Measurements from ENCODE around the gene ST13.
"Not testable (repeated sequence)": the region's sequence is repeated elsewhere in the genome, so short reads cannot be mapped to it uniquely, and the experiment has no call there.

ST13 gene

DNA sequence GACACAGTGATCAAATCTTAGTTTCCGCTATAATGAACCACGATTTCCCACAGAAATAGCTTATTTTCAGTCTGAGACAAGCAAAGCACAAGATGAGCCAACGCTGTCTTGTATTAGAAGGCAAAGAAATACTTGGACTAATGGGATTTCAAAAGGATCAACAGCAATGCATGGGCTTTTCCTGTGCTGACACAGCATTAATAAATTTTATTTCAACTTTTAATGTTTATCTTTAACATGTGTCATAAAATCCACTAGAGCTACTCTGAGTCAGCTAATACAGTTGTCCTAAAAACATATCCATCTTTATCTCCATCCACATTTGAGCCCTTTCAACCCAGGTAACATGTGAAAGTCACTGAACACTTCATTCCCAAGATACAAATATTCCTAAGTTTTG is 21.8 kb downstream of the ST13 start:
- DNase-seq = no peak

DNA sequence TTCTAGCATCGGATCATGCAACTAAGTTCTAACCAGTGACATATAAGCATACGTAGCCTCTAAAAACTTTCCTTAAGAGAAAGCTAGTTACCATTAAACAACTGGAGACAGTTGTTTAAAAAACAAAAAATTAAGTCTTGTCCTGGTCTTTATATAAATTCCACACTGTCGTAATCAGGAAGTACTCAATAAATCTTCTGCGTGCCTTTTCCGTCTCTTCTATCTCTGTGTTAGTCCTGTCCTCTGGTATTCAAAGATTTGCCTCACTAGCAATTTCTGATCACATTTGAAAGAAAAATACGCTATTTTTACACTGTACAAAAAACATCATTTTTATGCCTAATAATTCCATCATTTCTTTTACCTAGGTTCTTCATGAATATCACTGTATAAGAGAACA is 27.3 kb downstream of the ST13 start:
- DNase-seq = no peak

DNA sequence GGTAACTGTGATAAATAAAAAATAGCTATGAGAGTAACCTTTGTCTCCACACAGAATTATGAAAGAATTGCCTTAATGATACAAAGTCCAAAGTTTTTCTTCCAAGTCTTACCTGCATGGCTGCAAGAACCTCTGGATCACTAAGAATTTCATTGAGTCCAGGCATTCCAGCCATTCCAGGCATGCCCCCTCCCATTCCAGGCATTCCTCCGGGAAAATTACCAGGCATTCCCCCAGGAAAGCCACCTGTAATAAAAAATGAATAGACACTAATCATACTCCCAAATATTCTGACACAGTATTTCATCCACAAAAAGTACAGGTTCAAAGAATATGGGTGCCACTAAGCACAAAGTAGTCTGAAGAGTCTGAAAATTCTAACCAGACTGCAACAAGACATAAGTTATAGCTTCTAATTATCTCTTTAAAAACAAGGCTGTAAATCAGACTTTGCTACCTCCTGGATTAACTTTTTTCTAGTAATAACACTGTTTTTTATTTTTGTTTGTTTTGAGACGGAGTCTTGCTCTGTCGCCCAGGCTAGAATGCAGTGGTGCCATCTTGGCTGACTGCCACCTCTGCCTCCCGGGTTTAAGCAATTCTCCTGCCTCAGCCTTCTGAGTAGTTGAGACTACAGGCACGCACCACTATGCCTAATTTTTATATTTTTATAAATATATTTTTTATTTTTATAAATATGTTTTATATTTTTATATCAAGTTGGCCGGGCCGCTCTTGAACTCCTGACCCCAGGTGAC is 29.3 kb downstream of the ST13 start:
- DNase-seq = no peak

DNA sequence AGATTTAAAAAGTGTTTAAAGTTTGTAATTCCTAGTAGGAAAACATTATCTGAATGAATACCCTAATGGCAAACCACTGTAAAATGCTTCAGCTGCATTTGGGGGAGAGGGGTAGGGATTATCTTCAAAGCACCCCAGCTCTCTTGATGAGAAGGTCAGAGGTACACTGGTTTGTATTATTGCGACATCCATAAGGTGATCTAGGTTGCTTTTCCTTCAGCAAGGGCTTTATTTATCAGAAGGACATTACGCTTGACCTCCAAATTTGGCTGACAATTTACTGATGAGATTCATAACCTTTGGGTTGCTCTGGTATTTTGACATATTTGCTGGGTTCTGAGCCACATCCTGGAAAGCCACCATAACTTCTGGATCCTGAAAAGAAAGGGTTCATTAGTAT is 30.1 kb downstream of the ST13 start:
- not testable (repeated sequence) for DNase-seq

DNA sequence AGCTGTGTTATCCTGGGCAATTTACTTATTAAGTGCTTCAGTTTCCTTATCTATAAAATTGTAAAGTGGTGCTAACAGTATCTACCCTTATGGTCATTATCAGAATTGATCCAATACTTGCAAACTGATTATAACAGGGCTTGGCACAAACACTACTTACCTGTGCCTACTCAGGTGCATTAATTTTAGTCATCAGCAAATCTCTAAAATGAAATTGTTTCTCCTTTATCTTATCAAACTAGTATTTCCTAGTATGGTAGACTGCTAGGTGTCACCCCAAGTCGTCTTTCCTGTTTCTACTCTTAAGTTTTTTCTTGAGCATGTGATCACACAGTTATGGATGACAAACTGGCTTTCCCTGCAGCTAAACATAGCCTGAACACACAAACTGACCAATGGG is 33.0 kb downstream of the ST13 start:
- no peak for DNase-seq

DNA sequence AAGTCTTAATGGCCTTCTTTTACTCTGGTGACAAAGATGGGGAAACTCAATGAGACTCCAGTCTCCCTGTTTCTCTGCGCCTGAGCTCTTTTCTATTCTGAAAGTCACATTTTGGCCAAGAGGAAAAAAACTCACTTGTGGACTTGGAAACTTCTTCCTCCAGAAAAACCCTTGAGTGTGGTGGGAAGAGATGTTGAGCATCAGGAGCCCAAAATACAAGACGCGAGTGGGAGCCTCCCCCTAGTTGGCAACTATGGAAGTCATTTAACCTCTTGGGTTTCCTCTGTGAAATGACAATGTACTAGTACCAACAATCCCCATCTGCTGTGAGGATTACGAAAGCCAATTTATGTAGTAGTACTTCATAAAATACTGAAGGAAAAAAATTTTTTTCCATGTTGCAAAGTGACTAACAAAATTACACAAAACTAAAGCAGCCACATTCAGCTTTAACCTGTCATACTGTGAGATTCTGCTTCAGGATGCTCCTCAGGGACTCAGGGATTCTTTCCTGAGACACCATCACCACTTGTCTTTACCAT is 36.8 kb downstream of the ST13 start:
- DNase-seq = no peak

DNA sequence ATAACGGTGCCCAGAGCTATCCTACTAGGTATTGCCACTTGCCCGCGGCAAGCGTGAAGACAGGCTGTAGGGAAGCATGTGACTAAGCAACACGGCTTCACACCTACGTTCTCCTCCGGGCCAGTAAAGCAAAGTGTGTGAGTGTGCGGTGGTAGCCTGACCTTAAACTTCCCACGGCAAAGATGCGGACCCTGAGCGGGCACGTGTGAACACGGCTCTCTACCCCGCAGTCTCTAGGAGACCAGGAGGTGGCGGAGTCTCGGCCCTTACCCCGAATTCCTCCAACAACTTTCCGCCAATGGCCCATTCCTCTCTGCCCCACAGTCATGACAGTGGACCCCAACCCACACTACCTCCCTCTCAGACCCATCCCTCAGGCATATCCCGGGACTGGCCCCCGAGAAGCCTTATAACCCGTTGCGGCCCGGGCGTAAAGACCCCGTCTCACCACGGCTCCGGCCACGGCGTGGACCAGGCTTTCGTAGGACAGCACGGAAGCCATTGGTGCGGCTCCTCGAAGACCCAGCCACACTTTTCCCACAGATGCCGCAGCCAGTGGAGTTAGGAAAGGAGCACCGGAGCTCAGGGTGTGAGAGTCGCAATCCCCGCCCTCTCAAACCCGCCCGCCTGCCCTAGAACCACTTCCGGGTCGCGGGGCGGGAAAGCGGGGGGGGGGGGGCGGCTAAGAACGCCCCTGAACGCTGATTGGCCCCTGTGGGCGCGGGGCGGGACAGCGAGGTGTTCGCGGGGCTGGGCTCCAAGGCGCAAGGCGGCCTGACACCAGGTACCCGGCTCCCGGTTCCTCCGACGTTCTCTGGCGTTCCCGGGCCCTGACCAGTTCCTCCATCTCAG is 37.5 kb downstream of the ST13 start, which contains the start of gene SLC25A17:
Gene SLC25A17 (minus strand): TSS at position 600 of the 852 bp plus-strand sequence. CDS start 98 bp downstream, at position 502.
- peak; percentile 89 for DNase-seq

DNA sequence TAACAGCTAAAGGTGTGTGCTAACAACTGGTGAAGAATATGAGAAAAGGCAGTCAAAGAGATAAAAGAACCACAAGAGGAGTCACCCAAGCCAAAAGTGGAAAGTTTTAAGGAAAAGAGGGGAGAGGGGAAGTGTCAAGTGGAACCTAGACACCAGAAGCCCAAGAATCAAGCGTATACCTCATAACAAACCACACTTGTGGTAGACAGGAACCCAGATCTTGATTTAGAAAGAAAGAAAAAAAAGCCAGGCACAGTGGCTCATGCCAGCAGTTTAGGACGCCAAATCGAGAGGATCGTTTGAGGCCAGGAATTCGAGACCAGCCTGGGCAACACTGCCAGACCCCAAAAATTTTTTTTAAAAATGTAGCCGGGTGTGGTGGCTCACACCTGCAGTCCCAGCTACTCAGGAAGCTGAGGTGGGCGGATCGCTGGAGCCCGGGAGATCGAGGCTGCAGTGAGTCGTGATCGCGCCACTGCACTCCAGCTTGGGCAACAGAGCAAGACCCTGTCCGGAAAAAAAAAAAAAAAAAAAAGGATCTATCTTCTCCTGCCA is 38.2 kb downstream of the ST13 start:
- peak; percentile 23 for DNase-seq

DNA sequence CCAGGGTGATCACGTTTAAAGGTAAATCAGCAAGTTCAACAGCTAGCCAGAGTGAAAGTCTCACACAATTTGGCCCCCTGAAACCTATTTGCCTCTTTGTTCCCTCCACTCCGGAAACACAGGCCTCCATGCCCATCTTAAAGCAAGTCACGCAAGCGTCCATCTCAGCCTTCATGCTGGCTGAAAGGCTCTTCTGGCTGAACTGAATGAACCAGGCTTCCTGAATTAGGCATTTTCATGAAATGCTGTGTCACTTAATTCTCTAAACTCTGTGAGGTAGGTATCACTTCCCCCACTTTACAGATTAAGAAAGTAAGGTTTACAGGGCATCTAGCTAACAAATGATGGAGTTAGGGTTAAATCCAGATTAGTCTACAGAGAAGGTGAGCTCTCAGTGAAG is 38.7 kb downstream of the ST13 start:
- no peak for DNase-seq

DNA sequence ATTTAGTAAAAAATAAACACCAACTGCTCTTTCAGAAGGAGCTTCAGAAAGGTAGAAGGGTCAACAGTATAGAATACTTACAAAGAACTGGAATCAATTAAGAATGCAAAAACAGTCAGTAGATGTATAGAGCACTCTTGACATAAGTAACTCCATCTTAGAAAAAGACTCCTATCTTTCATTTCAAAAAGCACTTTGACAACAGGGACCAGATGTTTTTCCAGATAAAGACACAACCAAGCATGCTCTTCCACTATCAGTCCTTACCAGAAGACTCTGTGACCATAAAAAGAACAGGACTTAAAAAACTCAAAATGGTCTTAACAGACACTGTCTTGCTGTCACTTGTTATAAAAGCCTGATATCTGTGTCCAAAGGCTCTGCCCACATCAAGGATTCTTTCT is 42.5 kb downstream of the ST13 start:
- DNase-seq = no peak

DNA sequence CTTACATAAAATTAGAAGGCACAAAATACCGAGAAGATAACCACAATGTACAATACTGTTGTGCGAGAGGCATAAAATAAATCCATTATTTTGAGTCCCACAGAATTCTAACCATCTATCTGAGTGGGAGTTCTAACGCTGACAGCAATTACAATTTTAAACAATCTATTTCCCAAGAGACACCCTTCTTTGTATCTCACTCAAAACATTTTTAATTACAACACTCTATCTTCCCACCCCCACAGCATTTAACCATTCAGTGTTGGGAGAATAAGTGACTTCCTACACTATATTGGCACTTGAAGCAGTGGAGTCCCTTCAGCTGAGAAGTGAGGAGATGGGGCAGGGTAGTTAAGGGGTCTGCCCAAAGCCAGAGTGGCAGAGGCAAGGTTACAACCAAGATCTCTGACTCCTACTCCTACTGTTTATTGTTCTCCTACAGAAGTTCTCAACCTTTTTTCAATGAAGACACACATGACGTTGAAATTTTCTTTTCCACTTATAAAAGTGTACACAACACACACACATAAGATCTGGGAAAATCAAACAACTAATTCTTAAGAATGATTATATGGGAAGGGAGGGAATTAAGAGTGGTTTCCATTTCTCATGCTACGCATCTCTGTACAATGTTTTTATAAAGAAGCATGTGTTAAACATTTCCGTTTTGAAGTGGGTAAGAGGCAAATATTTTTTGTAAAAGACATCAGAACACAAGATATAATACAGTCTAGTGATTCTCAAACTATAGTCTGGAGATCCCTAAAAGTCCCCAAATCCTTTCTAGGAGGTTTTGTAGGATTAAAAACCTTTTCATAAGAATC is 48.2 kb downstream of the ST13 start:
- no peak for DNase-seq

DNA sequence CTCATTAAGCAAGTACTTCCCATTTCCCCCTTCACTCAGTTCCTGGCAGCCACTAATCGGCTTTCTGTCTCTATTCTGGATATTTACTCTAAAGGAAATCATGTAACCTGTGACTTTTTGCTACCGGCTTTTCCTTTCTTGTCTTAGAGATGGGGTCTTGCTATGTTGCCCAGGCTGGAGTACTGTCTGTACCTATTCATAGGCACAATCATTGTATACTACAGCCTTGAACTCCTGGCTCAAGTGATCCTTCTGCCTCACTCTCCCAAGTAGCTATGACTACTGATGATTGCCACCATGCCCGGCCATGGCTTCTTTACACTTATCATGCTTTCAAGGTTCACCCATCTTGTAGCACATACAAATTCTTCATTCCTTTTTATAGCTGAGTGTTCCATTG is 49.7 kb downstream of the ST13 start:
- no peak for DNase-seq

DNA sequence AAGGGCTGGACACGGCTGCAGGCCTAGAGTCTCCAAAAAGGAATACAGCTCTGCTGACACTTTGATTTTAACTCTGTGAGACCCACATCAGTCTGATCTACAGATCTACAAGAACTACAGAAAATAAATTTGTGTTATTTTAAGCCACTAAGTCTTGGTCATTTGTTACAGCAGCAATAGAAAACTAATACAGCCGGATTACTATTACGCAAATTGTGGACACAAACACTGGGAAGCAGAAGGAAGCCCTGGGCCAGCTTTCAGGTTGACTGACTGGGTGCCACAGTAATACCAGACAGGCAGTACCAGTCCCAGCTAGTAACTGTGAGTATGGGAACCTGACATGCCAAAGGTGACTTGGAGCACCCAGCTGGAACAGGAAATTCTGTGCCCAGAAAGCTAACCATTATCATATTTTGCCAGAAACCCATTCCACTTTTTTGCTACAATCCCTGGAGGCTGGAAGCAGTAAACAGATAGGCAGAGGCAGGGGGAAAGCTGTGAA is 50.7 kb downstream of the ST13 start:
- DNase-seq = no peak

DNA sequence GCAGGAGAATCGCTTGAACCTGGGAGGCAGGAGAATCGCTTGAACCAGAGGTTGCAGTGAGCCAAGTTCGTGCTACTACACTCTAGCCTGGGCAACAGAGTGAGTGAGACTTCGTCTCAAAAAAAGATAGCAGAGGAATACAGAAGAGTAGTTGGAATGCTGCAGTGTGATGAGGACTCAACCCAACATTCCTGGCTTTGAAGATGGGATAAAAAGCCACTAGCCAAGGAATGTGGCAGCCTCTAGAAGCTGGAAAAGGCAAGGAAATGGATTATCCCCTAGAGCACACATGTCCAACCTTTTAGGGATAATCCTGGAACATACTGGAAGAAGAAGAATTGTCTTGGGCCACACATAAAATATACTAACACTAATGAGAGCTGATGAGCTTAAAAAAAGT is 51.2 kb downstream of the ST13 start:
- DNase-seq = no peak

DNA sequence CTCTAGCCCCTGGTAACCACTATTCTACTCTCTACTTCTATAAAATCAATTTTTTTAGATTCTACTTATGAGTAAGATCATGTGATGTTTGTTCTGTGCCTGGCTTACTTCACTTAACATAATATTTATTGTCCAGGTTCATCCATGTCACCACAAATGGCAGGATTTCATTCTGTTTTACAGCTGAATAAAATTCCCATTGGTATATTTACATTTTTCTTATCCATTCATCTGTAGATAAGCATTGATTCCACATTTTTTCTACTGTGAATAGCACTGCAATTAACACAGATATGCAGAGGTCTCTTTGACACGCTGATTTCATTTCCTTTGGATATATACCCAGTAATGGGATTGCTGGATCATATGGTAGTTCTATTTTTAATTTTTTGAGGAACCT is 53.1 kb downstream of the ST13 start:
- DNase-seq = no peak

DNA sequence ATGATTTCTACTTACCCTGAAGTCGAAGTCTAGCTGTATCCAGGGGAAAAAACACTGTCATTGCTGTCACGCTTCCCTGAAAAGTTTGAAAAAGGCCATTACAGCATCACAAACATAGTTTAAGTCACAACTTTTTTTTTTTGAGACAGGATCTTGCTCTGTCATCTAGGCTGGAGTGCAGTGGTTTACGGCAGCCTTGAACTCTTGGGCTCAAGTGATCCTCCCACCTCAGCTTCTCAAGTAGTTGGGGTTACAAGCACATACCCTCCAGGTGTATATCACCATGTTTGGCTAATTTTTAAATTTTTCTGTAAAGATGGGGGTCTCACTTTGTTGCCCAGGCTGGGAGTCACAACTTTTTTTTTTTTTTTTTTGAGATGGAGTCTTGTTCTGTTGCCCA is 57.4 kb downstream of the ST13 start:
- no peak for DNase-seq

DNA sequence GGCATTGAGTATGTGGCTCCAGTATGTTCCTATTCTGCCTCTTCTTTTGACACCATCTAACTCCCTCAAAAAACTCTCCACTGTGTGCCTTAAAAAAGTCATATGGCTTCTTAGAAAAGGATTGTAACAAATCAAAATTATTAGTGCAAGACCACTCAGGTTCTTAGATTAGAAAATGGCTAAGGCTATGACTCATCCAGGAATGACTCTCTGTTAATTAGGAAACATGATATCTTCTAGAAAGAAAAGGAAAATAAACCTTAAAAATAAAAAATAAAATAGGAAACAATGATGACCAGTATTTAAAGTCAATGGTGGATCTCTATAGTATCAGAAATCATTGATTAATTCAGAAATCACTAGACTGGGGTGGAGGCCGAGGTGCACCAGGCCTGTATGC is 59.0 kb downstream of the ST13 start:
- no peak for DNase-seq

DNA sequence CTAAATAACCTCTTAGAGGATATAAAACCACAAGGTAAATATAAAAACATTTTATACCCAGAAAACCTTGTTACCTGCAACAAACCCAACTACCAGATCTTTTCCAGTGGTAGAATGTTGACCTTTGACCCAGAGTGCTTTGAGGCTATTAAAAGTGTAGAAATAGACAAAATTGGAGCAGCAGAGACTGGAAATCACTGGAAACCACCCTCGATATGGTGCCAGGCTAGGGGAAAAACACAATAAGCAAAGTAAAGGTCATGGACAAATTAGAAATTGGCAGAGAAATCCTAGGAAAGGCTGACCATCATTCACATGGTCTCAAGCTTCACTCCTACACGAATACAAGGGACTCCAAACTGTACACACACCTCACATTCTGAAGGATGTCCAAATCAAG is 64.0 kb downstream of the ST13 start:
- no peak for DNase-seq

DNA sequence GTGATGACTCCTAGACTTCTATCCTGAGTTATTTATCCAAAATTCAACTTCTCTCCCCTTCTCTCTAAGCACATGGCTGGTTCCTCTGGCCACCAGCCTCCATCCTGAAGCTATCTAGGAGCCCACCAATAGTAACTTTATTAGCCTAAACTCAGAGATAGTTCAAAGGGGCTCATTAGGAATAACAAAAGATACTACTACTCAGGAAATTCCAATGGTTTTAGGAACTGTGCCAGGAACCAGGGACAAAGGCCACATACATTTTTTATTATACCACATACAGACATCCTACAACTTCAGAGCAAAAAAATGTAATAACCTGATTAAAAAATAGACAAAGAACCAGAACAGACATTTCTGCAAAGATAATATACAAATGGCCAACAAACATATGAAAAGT is 65.2 kb downstream of the ST13 start:
- no peak for DNase-seq

DNA sequence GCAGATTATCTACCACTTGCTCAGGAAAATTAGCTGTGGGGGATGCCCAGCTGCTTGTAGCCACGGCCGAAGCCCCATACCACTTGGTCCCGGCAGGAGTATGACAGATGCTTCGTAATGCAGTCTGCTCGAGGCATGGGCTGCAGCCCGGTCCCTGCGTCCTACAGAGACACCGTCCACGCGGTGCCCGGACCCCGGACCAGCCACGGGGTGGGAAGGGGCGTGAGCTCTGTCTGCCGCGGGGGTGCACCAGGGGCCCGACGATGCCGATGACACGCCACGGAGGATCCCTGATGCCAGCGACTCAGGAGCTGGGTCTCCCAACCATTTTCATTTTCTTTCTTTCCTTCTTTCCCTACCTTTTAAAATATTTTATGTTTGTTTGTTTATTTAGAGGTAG is 67.3 kb downstream of the ST13 start:
- no peak for DNase-seq

DNA sequence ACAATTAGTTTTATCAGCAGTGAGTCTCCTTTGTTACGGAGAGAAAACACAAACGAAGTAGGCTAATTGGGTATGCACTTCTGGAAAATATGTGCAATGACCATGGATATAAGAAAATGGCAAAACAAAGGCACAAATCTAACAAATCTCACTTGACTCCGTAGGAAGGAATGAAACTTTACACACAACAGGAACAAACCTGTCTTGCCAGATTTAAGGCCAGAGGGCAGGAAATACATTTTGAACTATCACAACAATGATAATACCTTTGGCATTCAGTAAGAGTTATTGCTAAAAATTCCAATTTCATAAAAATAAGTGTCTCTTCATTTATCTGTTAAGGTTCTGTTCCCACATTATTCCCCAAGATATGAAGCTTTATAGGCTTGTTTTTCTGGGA is 73.9 kb downstream of the ST13 start:
- no peak for DNase-seq

DNA sequence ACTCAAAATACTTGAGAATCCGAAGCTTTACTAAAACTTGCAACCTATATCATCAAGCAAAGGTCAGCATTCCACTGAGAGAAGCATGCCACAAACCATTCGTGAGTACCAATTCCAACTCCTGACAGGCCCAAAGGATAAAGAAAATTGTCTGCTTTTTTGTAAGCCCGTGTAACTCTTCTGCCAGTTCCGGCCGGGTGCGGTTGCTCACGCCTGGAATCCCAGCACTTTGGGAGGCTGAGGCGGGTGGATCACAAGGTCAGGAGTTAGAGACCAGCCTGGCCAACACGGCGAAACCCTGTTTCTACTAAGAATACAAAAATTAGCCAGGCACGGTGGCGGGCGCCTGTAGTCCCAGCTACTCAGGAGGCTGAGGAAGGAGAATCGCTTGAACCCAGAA is 74.7 kb downstream of the ST13 start:
- not testable (repeated sequence) for DNase-seq
